GM21515 (cell line): ENCODE measurements around the gene STAT5A.
"Not testable (repeated sequence)": the region's sequence is repeated elsewhere in the genome, so short reads cannot be mapped to it uniquely, and the experiment has no call there.

Experiments used
- ATAC-seq: cut with Tn5 transposase; IDR thresholded peaks from one replicate; pipeline ENCODE4 v1.9.1; 2021; ENCODE audit not compliant: unreplicated experiment

The STAT5A gene

DNA sequence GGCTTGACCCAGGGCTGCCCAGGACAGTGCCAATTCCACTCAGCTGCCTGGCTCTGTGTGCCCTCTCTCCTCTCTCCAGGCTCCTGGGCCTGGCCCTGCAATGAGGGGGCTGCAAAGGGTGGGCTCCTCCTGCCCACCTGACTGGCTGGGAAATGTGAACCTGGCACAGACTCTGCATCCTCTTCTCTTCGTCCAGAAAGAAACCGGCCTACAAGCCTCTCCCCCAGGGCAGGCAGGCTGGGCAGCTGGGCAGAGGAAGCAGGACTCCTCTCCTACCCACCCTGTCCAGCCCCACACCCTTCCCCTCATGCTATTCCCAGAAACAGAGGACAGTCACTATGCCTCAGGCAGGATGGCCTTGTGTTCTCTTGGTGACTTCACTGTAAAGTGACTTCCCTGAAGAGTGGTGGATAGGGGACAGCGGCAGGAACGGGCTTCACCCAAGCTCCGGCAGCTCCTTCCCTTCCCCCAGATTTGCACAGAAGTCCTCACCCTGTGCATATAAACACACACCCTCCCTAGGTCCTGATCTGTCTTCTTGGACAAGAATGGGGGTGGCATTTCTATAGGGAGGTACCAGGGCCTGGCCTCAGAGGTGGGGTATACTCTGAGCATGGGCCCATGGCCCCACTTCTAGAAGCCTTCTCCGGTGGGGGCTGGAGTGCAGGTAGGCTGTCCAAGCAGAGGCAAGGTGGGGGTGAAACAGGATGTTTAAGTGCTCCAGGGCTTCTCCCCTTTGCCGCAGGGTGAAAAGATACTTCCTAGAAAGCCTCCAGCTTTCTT, 4.9 kb upstream of the STAT5A start:
- ATAC-seq, result no peak

DNA sequence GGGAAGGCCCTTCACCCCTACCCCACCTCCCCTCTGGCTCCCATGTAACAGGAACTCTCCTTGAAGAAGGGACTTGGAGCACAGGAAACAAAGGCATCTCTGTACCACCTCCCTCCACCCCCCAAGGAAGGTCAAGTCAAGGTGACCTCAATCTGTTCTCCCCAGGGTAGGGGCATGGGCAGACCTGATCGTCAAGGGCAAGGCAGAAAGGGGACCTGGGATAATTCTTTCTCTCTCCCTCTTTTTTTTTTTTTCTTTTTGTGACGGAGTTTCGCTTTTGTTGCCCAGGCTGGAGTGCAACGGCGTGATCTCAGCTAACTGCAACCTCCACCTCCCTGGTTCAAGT, 4.3 kb upstream of the STAT5A start:
- no peak for ATAC-seq

DNA sequence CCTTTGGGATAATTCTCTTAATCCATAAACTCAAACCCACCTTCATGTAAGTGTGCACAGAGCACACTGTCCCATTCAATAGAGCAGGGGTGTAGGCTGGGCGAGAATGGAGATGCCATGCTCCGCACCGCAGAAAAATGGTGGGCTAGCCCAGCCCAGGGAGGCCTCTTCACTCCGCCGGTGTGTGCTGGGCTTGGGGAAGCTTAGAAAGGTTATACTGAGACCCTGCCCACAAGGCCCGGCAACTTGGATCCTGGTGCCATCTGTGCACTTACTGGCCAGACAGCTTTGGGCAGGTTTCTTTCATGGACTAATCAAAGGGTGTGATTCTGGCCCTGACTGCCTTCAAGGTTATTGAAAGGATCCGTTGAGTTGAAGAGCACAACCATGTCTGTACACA, 3.7 kb upstream of the STAT5A start:
- no peak for ATAC-seq

DNA sequence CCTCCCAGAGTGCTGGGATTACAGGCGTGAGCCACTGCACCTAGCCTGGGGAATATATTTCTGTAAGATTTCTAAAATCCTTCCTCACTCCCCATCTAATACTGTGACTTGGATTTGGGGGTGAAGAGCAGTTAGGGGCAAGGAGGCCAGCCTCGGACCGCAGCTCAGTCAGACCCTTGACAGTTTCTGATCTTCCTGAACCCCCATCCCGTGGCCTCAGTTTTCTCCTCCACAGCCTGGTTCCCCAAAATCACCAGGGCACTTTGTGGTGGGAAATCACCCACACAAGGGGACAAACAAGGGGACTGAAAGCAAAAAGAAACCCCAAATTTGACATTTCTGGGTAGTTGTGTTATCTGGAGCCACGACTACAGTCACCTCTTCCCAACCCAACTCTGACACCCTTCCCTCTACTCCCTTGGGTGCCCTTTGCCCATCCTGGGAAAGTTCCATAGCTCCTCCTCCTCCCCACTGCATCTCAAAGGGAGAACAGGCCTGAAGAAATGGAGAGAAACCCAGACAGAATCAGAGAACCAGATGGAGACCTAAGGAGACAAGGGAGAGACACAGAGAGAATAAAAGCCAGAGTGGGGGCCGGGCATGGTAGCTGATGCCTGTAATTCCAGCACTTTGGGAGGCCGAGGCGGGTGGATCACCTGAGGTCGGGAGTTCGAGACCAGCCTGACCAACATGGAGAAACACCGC, 2.8 kb upstream of the STAT5A start:
- ATAC-seq, result no peak

DNA sequence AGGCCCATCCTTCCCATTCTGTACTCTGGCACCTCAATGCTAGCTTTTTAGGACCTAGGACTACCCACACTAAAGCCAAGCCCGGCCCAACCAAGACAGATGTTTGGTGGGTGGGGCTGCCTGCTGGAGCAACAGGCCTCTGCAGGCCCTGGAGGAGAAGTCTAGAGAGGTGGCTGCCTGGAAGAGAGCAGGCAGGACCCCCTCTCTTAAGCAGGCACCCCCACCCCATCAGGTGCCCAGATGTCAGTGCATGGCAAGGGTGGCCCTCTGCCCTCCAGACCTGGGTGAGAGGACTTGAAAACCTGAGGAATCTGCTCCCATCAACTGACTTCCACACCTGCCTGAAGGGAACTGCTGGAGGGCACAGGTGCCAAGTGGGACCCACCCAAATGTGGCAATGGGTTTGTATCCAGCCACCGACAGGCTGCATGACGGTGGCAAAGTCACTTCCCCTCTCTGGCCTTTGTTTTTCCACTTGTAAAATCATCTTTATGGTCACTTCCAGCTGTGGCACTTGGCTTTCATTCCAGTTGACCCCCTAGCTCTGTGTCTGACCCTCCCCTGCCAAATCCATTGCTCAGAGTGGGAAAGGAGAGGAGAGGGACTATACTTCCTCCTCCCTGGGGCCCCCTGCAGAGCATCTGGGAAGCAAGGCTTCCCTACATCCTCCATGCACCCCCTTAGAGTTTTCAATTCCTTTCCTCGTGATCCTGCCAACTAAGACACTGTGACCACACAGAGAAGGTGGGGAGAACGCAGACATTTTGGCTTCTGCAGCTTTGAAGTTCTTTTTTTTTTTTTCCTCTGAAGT, 1.7 kb upstream of the STAT5A start:
- no peak for ATAC-seq

DNA sequence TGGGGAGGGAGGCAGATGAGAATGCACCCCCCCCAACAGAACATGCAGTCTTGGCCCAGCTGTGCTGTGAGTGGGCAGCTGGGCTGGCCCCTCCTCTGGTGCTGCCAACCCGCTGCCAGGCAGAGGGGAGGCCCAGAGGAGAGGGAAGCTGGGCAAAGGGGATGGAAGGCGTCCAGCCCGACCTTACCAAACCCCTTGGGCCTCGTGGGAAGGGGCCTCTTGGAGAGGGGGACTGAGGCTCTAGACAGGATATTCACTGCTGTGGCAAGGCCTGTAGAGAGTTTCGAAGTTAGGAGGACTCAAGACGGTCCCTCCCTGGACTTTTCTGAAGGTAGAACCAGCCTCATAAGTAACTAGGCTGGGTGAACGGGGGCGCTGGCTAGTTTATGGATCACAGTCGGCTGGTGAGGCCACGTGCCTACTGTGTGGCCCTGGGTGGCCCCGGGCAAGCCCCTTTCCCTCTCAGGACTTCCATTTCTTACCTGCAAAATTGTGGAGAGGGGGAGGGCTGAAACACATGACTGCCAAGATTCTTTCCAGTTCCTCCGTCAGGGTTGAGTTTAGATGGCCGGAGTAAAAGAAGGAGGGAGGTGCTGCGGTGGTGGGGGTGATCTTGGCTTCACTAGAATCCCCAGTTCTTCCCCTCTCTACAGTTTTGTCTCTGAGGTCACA, 857 bp upstream of the STAT5A start:
- ATAC-seq, result no peak

DNA sequence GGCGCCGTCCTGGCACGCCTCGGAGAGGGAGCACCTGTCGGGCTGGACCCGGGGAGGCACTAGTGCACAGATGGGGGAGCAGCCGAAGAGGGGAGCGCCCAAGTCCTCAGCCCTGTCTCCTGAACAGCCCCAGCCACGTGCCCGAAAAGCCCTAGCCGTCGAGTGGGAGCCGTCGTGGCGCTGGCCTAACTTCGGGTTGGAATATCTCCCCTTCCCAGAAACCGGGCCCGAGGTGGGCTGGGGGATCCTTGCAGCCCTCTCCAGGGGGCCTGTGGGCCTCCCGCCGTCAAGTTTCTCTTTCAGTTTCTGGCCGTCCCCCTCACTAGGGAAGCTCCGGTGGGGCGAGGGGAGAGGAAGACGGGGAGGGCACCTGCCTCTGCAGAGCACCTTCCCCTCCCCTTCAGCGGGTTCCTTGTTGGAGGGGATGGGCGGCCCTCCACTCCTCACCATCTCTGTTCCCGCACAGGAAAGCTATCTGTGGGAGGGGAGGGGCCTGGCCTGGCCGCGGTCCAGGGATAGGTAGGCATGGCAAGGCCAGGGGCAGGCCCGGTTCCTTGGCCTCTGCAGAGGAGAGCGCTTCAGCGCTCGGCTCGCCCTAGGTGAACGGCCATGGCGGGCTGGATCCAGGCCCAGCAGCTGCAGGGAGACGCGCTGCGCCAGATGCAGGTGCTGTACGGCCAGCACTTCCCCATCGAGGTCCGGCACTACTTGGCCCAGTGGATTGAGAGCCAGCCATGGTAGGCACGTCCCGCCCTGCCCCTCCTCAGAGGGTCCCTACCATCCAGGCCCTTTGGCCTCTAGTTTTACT, 709 bp downstream of the STAT5A start:
- no peak for ATAC-seq

DNA sequence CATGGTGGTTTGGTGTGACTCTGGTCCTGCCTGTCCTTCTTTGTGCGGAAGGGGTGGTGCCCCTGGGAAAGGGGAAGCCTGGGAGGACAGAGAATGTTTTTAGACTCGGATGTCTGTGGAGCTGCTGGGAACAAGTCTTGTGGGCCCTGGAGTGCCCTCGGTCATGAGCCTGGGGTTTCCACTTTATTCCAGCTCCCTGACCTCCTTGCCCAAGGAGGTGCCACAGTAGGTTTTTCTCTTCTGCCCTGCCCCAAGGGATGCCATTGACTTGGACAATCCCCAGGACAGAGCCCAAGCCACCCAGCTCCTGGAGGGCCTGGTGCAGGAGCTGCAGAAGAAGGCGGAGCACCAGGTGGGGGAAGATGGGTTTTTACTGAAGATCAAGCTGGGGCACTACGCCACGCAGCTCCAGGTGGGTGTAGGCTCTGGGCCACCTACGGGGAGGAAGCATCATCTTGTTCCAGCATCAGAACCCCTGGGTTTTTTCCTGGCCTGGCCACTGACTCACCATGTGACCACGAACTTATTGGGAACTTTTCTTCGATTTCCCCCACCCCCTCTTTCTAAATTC, 1.4 kb downstream of the STAT5A start:
- ATAC-seq, result no peak

DNA sequence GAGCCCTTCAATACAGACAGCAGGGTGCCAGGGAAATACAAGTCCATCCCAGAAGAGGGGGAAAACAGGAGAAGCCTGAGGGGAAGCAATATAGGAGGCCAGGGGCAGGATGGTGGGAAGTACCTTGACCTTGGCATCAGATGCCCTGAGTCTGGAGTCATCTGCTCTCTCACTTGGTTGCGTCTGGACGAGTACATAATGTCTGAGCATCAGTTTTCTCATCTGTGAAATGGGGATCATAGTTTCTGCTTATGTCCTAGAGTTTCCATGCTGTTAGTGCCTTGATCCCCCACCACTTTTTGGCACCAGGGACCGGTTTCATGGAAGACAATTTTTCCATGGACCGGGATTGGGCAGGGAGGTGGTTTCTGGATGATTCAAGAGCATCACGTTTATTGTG, 2.3 kb downstream of the STAT5A start:
- ATAC-seq, result no peak

DNA sequence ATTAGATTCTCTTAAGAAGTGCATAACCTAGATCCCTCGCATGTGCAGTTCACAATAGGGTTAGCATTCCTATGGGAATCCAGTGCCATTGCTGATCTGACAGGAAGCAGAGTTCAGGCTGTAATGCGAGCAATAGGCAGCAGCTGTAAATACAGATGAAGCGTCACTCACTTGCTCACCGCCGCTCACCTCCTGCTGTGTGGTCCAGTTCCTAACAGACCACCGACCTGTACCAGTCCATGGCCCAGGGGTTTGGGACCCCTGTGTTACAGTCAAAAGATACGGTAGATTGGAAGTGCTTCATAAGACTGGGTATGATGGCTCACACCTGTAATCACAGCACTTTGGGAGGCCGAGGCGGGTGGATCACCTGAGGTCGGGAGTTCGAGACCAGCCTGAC, 2.8 kb downstream of the STAT5A start:
- ATAC-seq, result no peak

DNA sequence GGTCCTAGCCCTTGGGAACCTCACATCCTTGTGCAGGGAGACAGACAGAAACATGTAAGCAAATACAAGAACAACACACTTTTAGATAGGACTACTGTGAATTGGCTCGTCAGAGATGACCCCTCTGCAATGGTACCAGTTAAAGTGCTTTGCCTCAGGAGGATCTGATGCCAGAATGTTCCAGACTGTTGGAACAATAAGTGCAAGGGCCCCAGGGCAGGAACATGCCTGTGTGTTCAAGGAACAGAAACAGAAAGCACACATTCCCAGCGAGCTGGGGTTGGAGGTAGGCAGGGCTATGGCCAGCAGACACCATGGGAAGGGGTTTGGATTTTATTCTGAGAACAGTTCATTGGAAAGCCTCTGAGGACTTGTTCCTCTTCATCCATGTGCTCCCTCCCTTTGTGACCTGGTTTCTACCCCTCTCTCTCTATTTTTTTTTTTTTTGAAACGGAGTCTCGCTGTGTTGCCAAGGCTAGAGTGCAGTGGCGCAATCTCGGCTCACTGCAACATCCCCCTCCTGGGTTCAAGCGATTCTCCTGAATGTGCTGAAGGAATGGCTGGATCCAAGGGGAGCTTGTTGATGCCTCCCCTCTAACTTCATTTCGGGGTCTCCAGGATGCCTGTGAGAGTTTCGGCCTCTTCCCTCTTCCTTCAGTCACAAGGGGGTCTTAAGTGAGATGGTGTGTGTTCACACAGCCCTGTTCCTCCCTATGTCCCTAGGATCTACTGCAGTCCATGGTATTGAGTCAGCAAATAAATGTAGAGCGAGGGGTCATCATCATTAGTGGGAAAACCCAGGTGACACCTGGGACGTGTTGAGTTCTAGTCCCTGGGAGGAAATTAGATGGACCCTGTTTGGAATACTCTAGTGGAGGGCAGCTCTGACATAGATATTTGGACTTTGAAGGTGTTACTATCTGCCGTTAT, 6.4 kb downstream of the STAT5A start:
- ATAC-seq, result no peak

DNA sequence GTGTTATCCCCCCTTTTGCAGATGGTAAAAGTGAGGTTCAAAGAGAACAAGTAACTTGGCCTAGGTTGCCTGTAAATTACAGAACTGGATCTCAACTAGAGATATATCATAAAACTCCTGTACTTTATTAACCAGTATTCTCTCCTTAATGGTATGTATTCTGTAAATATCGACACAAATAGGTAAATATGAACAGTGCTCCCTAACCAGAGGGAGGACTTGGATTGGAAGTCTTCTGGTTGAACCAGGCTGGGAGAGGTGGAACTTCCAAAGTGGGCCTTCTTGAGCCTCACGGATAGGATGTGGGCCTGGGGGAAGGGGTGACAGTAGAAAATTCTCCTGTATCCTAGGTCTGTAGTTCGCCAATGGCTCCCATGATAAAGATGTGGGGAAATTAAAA, 7.7 kb downstream of the STAT5A start:
- no peak for ATAC-seq

DNA sequence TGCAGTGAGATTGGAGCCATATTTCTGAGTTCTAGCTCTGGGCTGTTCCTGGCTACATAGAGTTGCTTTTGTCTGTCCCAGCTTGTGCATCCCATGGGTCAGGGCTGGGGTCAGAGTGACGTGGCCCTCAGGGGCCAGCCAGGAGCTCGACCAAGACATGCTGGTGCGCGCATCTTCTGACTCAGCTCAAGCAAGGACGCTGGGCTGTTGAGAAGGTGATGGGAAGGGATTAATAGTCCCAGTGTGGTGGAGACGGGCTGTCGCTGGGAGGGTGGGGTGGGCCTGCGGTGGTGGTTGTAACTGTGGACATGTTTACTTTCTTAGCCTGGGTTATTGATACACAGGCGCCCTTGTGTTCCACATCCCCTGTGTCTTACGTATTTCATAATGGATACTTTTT, 9.5 kb downstream of the STAT5A start:
- ATAC-seq, result not testable (repeated sequence)

DNA sequence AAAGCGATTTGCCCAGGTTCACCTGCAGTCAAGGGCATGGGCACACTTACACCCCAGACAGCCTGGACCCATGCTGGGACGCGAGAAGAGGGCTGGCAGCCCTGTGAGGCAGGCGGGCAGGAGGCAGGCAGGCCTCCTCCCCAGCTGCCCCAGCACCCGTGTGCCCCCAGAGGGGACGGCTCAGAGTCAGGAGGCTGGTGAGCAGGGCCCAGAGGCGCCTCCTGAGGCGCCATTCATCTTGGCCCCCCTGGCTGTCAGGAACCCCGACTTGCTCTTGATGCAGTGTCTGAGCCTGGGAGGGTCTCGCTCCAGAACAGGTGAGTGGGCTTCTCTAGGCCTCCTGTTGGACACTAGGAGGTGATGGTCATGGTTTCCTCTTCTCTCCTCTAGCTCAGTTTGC, 11.1 kb downstream of the STAT5A start:
- not testable (repeated sequence) for ATAC-seq

DNA sequence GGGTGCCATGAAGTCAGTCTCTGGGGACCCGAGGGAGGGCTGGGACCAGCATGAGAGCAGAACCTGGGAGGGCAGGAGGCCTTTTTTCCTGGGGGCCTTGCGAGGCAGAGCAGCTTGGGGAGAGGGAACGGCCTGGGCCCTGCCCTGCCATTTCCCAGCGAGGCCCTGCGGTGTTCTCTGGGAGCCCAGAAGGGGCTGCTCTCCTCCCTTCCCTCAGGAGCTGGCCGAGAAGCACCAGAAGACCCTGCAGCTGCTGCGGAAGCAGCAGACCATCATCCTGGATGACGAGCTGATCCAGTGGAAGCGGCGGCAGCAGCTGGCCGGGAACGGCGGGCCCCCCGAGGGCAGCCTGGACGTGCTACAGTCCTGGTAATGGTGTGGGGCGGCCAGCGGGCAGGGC, 11.6 kb downstream of the STAT5A start:
- ATAC-seq, result not testable (repeated sequence)

DNA sequence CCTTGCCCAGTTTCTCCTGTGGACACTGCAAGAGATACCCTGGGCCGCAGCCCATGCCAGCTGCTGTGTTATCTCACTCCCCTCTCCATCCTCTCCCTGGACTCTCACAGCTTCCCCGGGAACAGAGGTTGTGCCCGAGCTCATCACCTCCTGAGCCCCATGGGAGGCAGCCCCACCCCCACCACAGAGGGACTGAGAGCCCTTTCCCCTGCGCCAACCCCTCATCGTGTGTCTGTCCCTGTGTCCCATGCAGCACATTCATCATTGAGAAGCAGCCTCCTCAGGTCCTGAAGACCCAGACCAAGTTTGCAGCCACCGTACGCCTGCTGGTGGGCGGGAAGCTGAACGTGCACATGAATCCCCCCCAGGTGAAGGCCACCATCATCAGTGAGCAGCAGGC, 12.7 kb downstream of the STAT5A start:
- ATAC-seq, result no peak

DNA sequence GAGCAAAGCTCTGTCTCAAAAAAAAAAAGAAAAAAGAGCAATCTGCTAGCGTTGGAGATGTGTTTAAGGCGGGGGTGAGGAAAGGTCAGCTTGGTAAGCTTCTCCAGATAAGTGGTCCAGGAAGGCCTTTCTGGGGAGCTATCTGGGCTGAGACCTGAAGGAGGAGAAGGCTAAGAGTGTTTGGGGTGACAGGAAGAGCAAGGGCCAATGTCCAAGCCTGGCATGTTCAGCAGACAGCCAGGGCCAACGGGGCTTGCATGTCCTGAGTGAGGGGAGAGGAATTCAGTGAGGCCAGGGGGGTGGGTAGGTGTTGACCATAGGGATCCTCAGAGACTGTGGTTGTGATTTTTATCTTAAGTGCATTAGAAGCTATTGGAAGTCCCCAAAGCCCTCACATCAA, 15.4 kb downstream of the STAT5A start:
- ATAC-seq, result no peak

DNA sequence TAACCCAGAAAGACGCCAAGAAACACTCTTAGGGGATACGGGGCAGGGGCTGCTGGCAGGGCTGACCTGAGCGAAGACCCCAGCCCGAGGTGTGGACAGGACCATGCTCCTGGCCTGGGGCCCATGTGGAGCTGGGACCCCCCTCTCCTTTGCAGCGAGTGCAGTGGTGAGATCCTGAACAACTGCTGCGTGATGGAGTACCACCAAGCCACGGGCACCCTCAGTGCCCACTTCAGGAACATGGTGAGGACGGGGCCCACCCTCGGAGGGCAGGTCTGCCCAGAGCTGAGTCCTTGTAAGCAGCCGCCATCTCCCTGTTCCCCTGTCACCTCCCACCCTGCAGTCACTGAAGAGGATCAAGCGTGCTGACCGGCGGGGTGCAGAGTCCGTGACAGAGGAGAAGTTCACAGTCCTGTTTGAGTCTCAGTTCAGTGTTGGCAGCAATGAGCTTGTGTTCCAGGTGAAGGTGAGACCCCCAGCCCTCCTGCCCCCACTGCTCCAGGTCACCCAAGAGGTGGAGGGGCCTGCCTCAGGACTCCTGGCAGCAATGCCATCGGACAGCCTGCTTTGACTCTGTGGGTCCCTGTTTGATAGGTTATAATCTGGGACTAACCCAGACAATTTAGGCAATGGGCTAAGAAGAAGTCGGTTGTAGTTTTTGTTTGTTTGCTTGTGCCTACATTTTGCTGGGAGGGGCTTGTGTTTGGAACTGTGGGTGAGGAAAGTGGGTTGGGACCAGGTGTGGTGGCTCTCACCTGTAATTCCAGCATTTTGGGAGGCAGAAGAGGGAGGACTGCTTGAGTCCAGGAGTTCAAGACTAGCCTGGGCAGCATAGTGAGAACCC, 16.1 kb downstream of the STAT5A start:
- ATAC-seq, result no peak
